Cardiac muscle cell (in vitro differentiated cells and primary cell): ENCODE results near the gene ABHD15. TPM values are rescaled to one million over a fixed set of nuclear protein-coding genes. Genes with fewer than 3 reads are reported as not detected.
A peak's percentile ranks its signal among the peaks of the same experiment; 100 is the strongest.

ENCODE experiments used
- DNase-seq, 2 donors: peaks; one replicate each; pipeline versions ENCODE4 v3.0.0 to v3.0.0-alpha.2; 2010 to 2017; ENCODE audit warnings: low read depth in 1 of 2, low spot score in 1 of 2
- H3K27ac ChIP-seq: fragments of 200-600 bp; sonication (generic); 2 replicates; pipeline ENCODE4 v1.5.1; 2016
- H3K27me3 ChIP-seq: fragments of 200-600 bp; sonication (generic); 2 replicates; pipeline ENCODE4 v1.6.0; 2016; ENCODE audit warnings: control low read depth
- H3K36me3 ChIP-seq: fragments of 200-600 bp; sonication (generic); 2 replicates; pipeline ENCODE4 v1.5.1; 2016; ENCODE audit warnings: control low read depth
- H3K4me1 ChIP-seq: fragments of 200-600 bp; sonication (generic); 2 replicates; pipeline ENCODE4 v1.8.1; 2017; ENCODE audit warnings: low read depth, mild to moderate bottlenecking, mixed run types
- H3K4me3 ChIP-seq: fragments of 200-600 bp; sonication (generic); 2 replicates; pipeline ENCODE4 v1.5.1; 2016; ENCODE audit warnings: mild to moderate bottlenecking
- H3K9me3 ChIP-seq: fragments of 200-600 bp; sonication (generic); 2 replicates; pipeline ENCODE4 v1.5.1; 2017; ENCODE audit warnings: low read depth, mild to moderate bottlenecking, control low read depth
- polyA plus RNA-seq: library from polyadenylated mRNA; unstranded; fragments of >200 nt; fragmentation: Nextera tagmentation; extraction: Ambion mirVana; gene quantifications from 2 replicates; pipeline ENCODE4 v1.2.1, GENCODE V29; 2016
- total RNA-seq: library from RNA; depleted of rRNA; stranded (reverse); fragments of >200 nt; gene quantifications from 2 replicates; pipeline ENCODE4 v1.2.3, GENCODE V29; 2016
- TF ChIP-seq, protein P1 (sequence below): IDR thresholded peaks from 2 replicates; pipeline ENCODE4 v1.5.1; 2012; ENCODE audit warnings: low read depth, mild to moderate bottlenecking, low read length

ABHD15 gene
- total and polyA plus RNA-seq, 2 experiments from 2014 or later: 4.8 to 5.8 TPM

DNA sequence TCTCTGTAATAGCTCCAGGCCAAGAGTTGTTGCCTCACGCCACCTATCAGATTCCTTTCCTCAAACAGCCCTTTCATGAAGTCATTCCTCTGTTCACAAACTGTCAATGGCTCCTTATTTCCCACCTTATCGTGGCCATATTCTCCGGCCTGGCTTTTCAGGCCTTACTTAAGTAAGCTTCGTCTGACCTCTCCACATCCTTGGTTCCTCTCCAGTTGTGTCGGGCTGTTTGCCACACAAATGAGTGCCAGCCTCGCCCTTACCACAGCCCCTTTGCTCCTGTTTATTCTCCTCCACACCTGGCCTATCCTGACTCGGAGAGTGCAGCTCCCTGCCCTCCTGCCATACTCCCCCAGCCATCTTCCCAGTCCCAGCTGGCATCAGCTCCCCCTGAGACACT lies 3.7 kb upstream of the ABHD15 start:
- H3K9me3 ChIP-seq: no peaks in the 10 kb centered on the region
- no peak for DNase-seq
- peaks cover 14% of the 10 kb centered on the region for H3K4me1 ChIP-seq
- peaks cover 11% of the 10 kb centered on the region for H3K27me3 ChIP-seq
- H3K27ac ChIP-seq: no peak overlapping the region
- TF ChIP-seq, protein P1, sequence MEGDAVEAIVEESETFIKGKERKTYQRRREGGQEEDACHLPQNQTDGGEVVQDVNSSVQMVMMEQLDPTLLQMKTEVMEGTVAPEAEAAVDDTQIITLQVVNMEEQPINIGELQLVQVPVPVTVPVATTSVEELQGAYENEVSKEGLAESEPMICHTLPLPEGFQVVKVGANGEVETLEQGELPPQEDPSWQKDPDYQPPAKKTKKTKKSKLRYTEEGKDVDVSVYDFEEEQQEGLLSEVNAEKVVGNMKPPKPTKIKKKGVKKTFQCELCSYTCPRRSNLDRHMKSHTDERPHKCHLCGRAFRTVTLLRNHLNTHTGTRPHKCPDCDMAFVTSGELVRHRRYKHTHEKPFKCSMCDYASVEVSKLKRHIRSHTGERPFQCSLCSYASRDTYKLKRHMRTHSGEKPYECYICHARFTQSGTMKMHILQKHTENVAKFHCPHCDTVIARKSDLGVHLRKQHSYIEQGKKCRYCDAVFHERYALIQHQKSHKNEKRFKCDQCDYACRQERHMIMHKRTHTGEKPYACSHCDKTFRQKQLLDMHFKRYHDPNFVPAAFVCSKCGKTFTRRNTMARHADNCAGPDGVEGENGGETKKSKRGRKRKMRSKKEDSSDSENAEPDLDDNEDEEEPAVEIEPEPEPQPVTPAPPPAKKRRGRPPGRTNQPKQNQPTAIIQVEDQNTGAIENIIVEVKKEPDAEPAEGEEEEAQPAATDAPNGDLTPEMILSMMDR: no peak
- no peak overlapping the region for H3K4me3 ChIP-seq
- peaks cover 4% of the 10 kb centered on the region for H3K36me3 ChIP-seq

DNA sequence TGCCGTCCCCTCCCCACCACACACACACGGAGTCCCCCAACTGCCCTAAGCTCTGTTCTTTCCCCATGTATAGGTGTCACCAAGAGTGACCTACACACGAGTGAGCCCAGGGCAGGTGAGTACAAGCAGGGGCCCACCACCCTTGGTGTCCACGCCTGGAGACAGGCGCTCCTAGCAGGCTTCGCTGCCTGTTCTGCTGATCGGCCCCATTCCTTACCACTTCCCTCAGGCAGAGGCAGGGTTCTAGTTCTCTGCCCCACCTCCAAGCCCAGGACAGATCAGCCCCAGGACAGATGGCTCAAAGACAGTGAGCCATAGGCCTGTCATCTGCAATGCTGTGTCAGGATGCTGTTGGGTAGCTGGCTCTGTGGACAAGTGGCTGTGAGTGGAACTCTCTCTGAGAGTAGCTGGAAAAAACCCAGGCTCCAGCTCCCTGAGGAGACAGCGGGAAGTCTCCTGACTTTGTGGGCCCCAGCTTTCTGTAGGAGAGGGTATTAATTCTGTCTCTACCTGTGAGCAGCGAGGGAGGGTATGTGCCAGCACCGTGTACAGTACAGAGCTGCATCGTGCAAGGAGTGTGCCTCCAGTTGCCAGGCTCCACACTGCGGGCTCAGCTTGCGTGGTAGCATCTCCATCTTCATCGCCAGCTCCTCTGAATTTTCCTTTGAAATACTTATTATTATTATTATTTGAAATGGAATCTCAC lies 2.6 kb upstream of the ABHD15 start:
- no peaks in the 10 kb centered on the region for H3K9me3 ChIP-seq
- TF ChIP-seq, protein P1: no peak
- H3K4me1 ChIP-seq: peaks cover 14% of the 10 kb centered on the region
- peaks cover 22% of the 10 kb centered on the region for H3K27me3 ChIP-seq
- peak overlapping the region; percentile 49 for H3K4me3 ChIP-seq
- H3K27ac ChIP-seq: peak overlapping the region; percentile 76
- peaks cover 4% of the 10 kb centered on the region for H3K36me3 ChIP-seq
- no peak for DNase-seq

DNA sequence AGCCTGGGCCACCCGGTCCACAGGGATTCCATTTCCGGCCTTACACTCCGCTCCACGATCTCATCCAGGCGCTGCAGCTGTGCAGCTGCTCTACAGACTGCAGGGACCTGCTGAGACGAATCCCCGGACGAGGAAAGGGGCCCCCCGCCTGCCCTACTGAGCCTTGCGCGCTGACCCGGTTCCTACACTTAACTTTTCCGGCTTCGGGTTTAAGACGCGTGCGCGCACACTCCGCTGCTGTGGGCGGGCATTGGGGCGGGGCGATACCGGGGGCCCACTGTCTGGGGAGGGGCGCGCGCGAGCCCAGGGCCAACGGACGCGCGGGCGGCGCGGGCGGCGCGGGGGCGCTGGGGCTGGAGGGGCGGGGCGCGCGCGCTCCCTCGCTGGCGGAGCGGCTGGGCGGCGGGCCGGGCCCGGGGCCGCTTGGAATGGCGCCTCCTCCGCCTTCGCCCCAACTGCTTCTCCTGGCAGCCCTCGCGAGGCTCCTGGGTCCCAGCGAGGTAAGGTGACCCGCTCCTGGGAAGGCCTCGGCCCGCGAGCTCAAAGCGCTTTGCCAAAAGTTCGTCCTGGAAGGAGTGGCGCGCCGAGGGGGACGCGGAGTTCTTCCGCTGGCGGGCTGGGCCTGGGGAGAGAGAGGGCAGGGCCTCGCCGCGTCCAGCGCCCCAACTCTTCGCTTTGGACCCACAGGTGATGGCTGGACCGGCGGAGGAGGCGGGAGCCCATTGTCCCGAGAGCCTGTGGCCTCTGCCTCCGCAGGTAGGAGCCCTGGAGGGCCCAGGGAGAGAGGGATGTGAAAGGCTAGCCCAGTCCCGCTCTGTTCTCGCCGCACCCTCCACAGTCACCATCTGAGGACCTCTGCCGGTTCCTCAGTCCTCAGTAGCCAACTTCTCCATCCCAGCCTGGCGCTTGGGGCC lies 1.8 kb upstream of the ABHD15 start, which contains the start of gene TP53I13:
TP53I13 (plus strand) TSS at position 371 of the 914 bp plus-strand sequence; CDS start at position 429, 58 bp downstream.
- Histone ChIP-seq H3K36me3 (peaks cover 3% of the 10 kb centered on the region), H3K4me3 (peak within 1 kb of the TSS; percentile 49), H3K9me3 (no peaks in the 10 kb centered on the region), H3K27ac (peak within 1 kb of the TSS; percentile 76), H3K4me1 (peaks cover 14% of the 10 kb centered on the region), H3K27me3 (peaks cover 28% of the 10 kb centered on the region)
- DNase-seq: peak; percentile 89 to 95
- TF ChIP-seq, protein P1: no peak

DNA sequence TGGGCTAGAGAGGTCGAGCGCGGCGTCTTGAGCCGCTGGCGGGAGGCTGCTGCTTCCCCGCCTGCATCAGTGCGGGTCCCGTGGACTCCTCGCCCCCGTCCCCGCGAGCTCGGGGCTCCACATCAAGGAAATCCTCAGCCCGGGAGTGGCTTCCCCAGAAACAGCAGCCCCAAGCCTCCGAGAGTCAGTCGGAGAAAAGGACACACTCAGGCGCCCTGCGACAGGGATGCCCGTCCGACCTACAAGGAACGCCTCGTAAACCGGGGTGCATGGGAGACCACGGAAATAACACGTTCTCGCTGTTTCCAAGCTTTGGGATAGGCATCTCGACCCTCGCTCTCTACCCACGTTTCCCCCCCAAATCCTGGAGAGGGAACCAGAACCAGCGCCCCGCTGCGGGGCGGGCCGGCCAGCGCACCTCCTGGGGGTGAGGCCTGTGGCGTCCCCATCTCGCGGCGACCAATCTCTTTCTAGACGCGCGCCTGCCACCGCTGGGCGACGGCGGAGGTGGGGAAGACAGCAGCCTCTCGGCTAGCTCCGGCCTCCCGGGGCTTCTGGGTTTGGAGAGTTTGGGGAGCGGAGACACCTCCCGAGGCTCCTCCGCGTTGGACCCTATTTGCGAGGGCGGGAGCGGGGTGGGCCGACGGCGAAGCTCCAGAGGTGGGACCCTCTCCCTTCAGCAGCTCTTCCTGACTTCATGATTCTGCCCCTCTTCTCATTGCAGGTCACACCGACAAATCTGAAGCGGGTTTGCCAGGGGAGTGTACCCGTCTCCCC lies 905 bp upstream of the ABHD15 start:
- Histone ChIP-seq H3K36me3 (no peaks in the 10 kb centered on the region), H3K9me3 (no peaks in the 10 kb centered on the region), H3K4me3 (peak overlapping the region; percentile 49), H3K27ac (peak overlapping the region; percentile 68), H3K4me1 (peaks cover 11% of the 10 kb centered on the region), H3K27me3 (peaks cover 28% of the 10 kb centered on the region)
- TF ChIP-seq, protein P1: peak; percentile 13
- DNase-seq: peak; percentile 40 to 74

DNA sequence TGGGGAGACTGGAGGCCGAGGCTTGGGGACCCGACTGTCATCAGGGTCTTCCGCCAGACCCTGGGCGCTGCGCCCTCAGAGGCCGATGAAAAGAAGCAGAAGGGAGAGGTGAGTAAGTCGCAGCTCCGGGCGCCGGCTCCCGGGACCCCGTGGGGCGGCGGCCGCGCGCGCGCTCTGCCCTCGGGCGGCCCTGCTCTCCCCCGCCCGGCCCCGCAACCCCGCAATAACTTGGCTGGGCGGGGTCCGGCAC lies 392 bp upstream of the ABHD15 start:
- no peaks in the 10 kb centered on the region for H3K36me3 ChIP-seq
- H3K4me1 ChIP-seq: peaks cover 6% of the 10 kb centered on the region
- peaks cover 28% of the 10 kb centered on the region for H3K27me3 ChIP-seq
- H3K4me3 ChIP-seq: peak overlapping the region; percentile 49
- TF ChIP-seq, protein P1: no peak
- no peak for DNase-seq
- H3K27ac ChIP-seq: no peak overlapping the region
- H3K9me3 ChIP-seq: no peaks in the 10 kb centered on the region
